Lower leg skin (tissue), 3 donors: ENCODE data around the gene ZBTB37.
"Not testable (repeated sequence)": the region's sequence is repeated elsewhere in the genome, so short reads cannot be mapped to it uniquely, and the experiment has no call there.

Experiments
- CTCF ChIP-seq, 3 donors: fragments of 450-650 bp; IDR thresholded peaks; one replicate each; pipeline ENCODE4 v1.5.1; 2016; ENCODE audit warnings: antibody characterized with exemption in 3 of 3, mild to moderate bottlenecking in 3 of 3, moderate library complexity in 2 of 3
- POLR2A ChIP-seq, 2 donors: fragments of 450-650 bp; IDR thresholded peaks; one replicate each; pipeline ENCODE4 v1.6.1; 2016 to 2017; ENCODE audit warnings: antibody characterized with exemption in 2 of 2, mild to moderate bottlenecking in 1 of 2, moderate library complexity in 1 of 2

DNA sequence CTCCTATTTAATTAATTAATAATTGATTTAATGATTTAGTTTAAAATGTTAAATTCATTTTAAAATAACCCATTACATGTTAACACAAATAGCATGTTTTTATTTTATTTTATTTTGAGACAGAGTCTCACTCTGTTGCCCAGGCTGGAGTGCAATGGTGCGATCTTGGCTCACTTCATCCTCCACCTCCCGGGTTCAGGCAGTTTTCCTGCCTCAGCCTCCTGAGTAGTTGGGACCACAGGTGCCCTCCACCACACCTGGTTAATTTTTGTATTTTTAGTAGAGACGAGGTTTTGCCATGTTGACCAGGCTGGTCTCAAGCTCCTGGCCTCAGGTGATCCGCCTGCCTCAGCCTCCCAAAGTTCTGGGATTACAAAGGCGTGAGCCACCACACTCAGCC, 8.6 kb upstream of the ZBTB37 start:
- not testable (repeated sequence) for TF ChIP-seq CTCF, POLR2A (IDR thresholded peaks at IDR 0.05)
